Activated T-helper 2 cell treated with anti-CD3 and anti-CD28 coated beads, Interferon-gamma antibody, Interleukin-2, Interleukin-4, amounts not matched to agents 10 μg/mL and 5 μg/mL and 100 μg/mL, durations not matched to agents 14 hours and 24 hours and 36 hours (primary cell): ENCODE data around the gene SLC35G4. TPM values are rescaled to one million over a fixed set of nuclear protein-coding genes. Genes with fewer than 3 reads are reported as not detected.

ENCODE experiments used
- DNase-seq: peaks from one replicate; pipeline ENCODE4 v3.0.0; 2021; ENCODE audit warnings: low spot score
- H3K27ac Mint-ChIP-seq: one replicate; pipeline ENCODE4 v1.8.0; 2021; ENCODE audit warnings: mixed read lengths
- H3K27me3 Mint-ChIP-seq: one replicate; pipeline ENCODE4 v1.8.0; 2021; ENCODE audit warnings: low read depth, mixed read lengths
- H3K36me3 Mint-ChIP-seq: one replicate; pipeline ENCODE4 v1.8.0; 2021; ENCODE audit warnings: low read depth, mixed read lengths
- H3K4me1 Mint-ChIP-seq: one replicate; pipeline ENCODE4 v1.8.0; 2021; ENCODE audit warnings: low read depth, mixed read lengths
- H3K4me3 Mint-ChIP-seq: one replicate; pipeline ENCODE4 v1.8.0; 2021; ENCODE audit warnings: low read depth, mild to moderate bottlenecking, moderate library complexity, mixed read lengths
- H3K9me3 Mint-ChIP-seq: one replicate; pipeline ENCODE4 v1.8.0; 2021; ENCODE audit warnings: mixed read lengths
- intact Hi-C: fragments of 100-400 bp; cut with micrococcal nuclease; formaldehyde crosslinking; loops from one replicate; pipeline ENCODE4 v1.15.1; 2023
- total RNA-seq: library from RNA; stranded (reverse); gene quantifications from 2 replicates; pipeline ENCODE4 v1.2.3, GENCODE V29; 2022

SLC35G4 gene
- total RNA-seq, 1 donor from 2014 or later: not detected

DNA sequence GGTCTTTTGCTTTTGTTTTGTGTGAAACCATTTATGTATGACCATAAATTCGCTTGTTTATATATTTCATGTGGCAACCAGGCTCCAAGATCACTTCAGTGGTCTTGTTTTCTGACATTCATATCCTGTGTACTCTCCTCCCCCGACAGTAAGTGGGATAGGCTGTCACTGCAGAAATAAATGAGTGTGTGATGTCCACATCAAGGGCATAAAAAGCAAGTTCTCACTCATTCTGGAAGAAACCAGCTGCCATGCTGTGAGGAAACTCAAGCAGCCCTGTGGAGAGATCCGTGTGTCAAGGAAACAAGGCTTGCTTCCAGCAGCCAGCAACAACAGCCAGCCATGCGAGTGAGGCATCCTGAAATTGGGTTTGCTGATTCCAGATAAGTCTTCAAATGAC lies 40.4 kb downstream of the SLC35G4 start:
- H3K27me3 Mint-ChIP-seq: peaks cover 8% of the 10 kb centered on the region
- intact Hi-C loops: no loop called here
- H3K9me3 Mint-ChIP-seq: peaks cover 3% of the 10 kb centered on the region
- H3K27ac Mint-ChIP-seq: no peak overlapping the region
- H3K36me3 Mint-ChIP-seq: no peaks in the 10 kb centered on the region
- H3K4me1 Mint-ChIP-seq: no peaks in the 10 kb centered on the region
- no peak for DNase-seq
- H3K4me3 Mint-ChIP-seq: no peak overlapping the region

DNA sequence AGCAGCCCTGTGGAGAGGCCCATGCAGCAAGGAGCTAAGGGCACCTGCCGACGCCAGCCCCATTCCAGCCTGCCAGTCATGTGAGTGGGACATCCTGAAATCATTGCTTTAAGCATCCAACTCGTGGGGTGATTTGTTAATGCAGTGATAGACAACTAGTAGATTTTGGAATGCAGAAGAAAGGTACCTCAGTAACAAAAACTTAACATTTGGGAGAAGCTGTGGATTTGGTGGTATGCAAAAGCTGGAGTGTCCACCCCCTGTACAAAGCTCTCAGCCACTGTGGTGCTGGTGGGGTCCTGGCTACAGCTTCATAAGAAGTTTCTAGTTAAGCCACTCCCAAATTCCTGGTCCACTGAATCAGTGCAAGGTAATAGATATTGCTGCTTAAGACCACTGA lies 42.5 kb downstream of the SLC35G4 start:
- intact Hi-C loops: no loop called here
- H3K27ac Mint-ChIP-seq: no peak overlapping the region
- no peaks in the 10 kb centered on the region for H3K36me3 Mint-ChIP-seq
- DNase-seq: no peak
- H3K4me3 Mint-ChIP-seq: no peak overlapping the region
- H3K4me1 Mint-ChIP-seq: peaks cover 3% of the 10 kb centered on the region
- peaks cover 3% of the 10 kb centered on the region for H3K9me3 Mint-ChIP-seq
- peaks cover 14% of the 10 kb centered on the region for H3K27me3 Mint-ChIP-seq

DNA sequence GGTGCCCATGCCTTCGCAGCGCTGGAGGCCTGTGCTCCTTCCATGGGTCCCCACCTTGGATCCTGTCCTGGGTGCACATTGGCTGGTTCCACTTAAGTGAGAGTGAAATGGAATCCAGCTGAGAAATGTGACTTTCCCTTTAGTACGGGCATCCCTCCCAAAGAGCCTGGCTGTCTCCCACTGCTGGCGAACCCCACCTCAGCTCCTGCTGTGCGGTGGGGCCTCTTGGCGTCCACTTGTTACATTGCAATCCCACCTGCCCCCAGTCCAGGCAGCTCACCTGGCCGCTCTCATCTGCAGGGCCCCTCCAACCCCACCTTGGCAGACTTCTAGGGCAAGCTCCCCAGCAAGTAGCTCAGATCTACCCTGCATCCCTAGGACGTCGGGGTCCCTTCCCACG lies 44.1 kb downstream of the SLC35G4 start:
- no peak overlapping the region for H3K27ac Mint-ChIP-seq
- H3K36me3 Mint-ChIP-seq: no peaks in the 10 kb centered on the region
- peaks cover 23% of the 10 kb centered on the region for H3K27me3 Mint-ChIP-seq
- no peak overlapping the region for H3K4me3 Mint-ChIP-seq
- no peaks in the 10 kb centered on the region for H3K9me3 Mint-ChIP-seq
- no peak for DNase-seq
- intact Hi-C loops: no loop called here
- H3K4me1 Mint-ChIP-seq: peaks cover 3% of the 10 kb centered on the region

DNA sequence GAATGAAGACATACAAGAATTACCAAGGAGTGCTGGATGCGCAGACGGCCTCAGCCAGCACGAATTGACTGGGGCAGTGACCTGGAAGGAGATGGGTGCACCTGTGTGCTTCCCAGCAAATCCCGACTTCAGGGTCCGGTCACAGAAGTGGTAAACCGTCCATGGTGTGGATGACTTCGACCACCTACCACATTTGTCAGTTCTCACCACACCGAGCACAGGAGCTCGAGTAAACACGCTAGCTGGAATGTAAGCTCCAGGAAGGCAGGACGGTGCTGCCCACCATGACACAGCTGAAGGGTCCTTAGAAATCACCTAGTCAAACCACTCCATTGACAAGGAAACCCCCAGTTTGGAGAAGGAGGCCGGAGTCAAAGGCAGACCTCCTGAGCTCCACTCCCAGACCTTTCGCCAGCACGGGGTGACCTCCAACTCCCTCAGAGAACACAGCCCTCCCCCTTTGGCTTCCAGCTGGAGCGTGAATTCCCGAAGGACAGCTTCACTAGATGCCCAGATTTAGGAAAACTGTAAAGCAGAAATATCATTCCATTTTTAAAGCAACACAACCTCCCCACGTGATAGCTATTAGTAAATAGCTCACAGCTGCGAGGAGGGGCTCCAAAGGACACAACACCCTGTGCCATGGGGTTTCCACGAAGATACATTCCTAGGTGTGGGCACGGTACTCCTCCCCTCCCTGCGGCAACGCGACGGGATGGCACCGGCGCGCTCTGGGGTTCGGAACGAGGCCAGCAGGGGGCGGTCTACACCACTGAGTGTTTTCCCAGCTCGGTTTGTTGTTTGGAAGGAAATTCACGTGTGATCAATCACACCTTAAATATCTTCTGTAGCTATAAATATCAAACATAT lies 45.6 kb downstream of the SLC35G4 start:
- Mint-ChIP-seq H3K36me3 (no peaks in the 10 kb centered on the region), H3K4me3 (no peak overlapping the region), H3K9me3 (no peaks in the 10 kb centered on the region), H3K4me1 (peaks cover 3% of the 10 kb centered on the region), H3K27ac (no peak overlapping the region), H3K27me3 (peaks cover 25% of the 10 kb centered on the region)
- peak; percentile 22 for DNase-seq
- intact Hi-C loops: no loop called here

DNA sequence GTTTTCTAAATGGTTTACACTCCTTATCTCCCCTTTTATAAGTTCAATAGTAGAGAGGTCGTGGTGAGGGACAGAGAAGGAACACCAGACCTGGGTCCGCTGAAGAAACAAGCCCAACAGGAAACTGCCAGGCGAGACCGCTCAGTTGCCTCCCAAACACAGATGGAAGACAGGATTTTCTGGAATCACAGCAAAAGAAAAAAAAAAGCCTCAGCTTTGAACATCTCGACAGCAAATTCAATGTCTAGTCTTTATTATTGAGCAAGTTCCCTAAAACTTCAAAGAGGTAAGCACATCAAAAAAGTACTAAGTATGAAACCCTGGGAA lies 46.2 kb downstream of the SLC35G4 start:
- no peak for DNase-seq
- no peak overlapping the region for H3K27ac Mint-ChIP-seq
- no peak overlapping the region for H3K4me3 Mint-ChIP-seq
- intact Hi-C loops: no loop called here
- H3K27me3 Mint-ChIP-seq: peaks cover 25% of the 10 kb centered on the region
- H3K9me3 Mint-ChIP-seq: no peaks in the 10 kb centered on the region
- peaks cover 3% of the 10 kb centered on the region for H3K4me1 Mint-ChIP-seq
- no peaks in the 10 kb centered on the region for H3K36me3 Mint-ChIP-seq

DNA sequence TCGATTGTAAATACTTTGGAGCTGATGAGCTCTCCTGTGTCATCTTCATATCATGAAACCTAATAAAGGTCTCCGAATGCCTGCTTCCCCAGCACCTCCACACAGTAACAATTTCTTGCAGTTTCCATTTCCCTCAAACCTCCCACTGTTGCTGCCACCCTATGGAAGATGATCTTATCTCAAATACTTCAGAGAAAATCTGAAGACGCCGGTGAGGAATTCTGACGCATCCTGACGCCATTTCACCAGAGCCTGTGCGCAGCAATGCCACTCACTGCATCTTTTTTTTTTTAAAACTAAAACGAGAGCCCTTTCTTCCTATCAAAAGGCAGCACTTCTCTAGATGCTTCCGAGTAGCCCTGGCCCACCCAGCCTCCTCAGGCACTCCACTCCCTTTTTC lies 47.8 kb downstream of the SLC35G4 start:
- Mint-ChIP-seq H3K27me3 (peaks cover 25% of the 10 kb centered on the region), H3K4me1 (peaks cover 3% of the 10 kb centered on the region), H3K27ac (no peak overlapping the region), H3K9me3 (no peaks in the 10 kb centered on the region), H3K36me3 (no peaks in the 10 kb centered on the region), H3K4me3 (no peak overlapping the region)
- DNase-seq: no peak
- intact Hi-C loops: no loop called here

DNA sequence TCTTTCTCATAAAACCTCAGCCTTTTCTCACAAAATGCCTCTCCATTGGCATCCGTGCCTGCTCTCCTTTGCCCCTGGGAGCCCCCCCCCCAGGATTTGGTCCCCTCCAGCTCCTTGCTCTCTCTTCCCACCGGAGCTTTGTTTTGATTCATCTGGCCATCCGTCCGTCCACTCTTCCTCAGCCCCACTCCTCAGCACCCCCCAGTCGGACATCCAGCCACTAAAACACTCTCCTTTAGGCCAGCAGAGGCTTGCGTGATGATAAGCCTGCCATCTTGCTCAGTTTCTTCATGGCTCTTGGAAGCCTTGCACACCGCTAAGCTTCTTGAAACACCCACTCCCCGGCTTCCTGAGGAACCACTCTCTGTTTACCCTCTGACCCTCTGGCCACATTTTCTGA lies 48.2 kb downstream of the SLC35G4 start:
- Mint-ChIP-seq H3K9me3 (no peaks in the 10 kb centered on the region), H3K4me3 (no peak overlapping the region), H3K27ac (no peak overlapping the region), H3K4me1 (peaks cover 3% of the 10 kb centered on the region), H3K36me3 (no peaks in the 10 kb centered on the region), H3K27me3 (peaks cover 25% of the 10 kb centered on the region)
- intact Hi-C loops: no loop called here
- no peak for DNase-seq

DNA sequence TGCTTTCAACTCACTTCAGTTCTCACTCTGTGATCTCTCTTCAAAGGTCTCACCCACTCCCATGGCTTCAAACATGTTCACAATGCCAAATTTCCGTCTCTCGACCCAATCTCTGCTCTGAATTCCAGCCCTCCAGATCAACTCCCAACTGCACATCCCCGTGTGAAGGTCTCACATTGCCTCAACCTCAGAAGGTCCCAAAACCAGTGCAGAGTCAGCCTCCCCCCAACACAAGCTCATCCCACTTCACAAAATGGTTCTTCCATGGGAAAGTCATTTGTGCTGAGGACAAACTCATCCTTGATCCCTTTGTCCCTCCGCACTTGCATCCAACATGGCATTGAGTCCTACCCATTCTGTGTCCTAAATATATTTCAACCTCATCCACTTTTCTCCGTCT lies 48.6 kb downstream of the SLC35G4 start:
- DNase-seq: no peak
- Mint-ChIP-seq H3K9me3 (no peaks in the 10 kb centered on the region), H3K27ac (no peak overlapping the region), H3K27me3 (peaks cover 25% of the 10 kb centered on the region), H3K4me1 (peaks cover 3% of the 10 kb centered on the region), H3K36me3 (no peaks in the 10 kb centered on the region), H3K4me3 (no peak overlapping the region)
- intact Hi-C loops: no loop called here

DNA sequence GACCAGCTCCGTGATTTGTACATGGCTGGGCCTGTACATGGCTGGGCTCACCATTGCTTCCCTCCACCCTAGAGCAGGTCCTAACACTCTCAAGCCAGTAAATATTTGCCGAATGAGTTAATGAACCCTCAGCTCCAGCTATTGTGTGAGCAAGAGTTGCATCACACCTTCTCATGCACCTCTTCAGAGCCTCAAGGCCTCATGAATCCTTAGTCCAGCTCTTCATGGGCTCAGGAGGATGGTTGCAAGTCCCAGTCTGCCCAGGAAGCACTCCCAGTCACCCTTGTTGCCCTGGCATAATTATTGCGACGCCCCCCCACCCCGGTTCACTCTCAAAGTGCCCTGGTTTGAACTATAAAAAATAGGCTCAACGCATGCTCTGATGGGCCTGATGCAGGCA lies 49.6 kb downstream of the SLC35G4 start:
- no peak for DNase-seq
- Mint-ChIP-seq H3K27ac (no peak overlapping the region), H3K4me1 (peaks cover 3% of the 10 kb centered on the region), H3K36me3 (no peaks in the 10 kb centered on the region), H3K27me3 (peaks cover 23% of the 10 kb centered on the region), H3K4me3 (no peak overlapping the region), H3K9me3 (no peaks in the 10 kb centered on the region)
- intact Hi-C loops: no loop called here

Other genes starting within 250 kb of the SLC35G4 start
- gene GNAL, start 79.7 kb downstream of the SLC35G4 start, total RNA-seq: 0.14 and 0.52 TPM in 2 replicates
- 27.3 and 28.3 TPM in 2 replicates for gene CHMP1B, start 241.8 kb downstream of the SLC35G4 start, total RNA-seq